RWPE1 (cell line): ENCODE data around the gene ADAMTS6.

Experiments used
- CTCF ChIA-PET: fragments of 350-600 bp; sonication (Branson Sonifier 250); formaldehyde crosslinking; extraction: SDS; loops from one replicate; lab custom pipeline; 2021; lab: Yijun Ruan, JAX
- POLR2A ChIA-PET: fragments of 400-600 bp; formaldehyde crosslinking; extraction: SDS; loops from one replicate; lab custom pipeline; 2020; ENCODE audit warnings: antibody characterized with exemption; ENCODE audit not compliant: low non-redundant PET; lab: Yijun Ruan, JAX
- DNase-seq: peaks from one replicate; pipeline ENCODE4 v3.0.0; 2012; ENCODE audit warnings: low spot score
- H3K27ac ChIP-seq: fragments of 450-650 bp; 2 replicates; pipeline ENCODE4 v1.5.1; 2017
- CTCF ChIP-seq: fragments of 450-650 bp; conservative IDR thresholded peaks from 2 replicates; pipeline ENCODE4 v1.5.1; 2017; ENCODE audit warnings: low read depth, mild to moderate bottlenecking

Gene ADAMTS6

GRCh38 chr5:65247594-65247993, 234.1 kb downstream of the ADAMTS6 start:
- ChIA-PET CTCF (no interaction called here), POLR2A (no interaction called here)
- H3K27ac ChIP-seq, result no peak overlapping the region
- TF ChIP-seq CTCF, result no peak
- DNase-seq, result no peak

- POLR2A ChIA-PET, result no interaction called here
- TF ChIP-seq CTCF, result no peak
Observed at GRCh38 chr5:65246741-65247140, 235.0 kb downstream of the ADAMTS6 start.

GRCh38 chr5:65244031-65244430, 237.7 kb downstream of the ADAMTS6 start:
- H3K27ac ChIP-seq, result no peak overlapping the region
- ChIA-PET POLR2A (no interaction called here), CTCF (interaction anchor here (0.7 to 0.8 kb wide), 3 partner anchors 9 to 90 kb away, joined by 3 read pairs; no protein-coding TSS in a partner anchor)
- no peak for DNase-seq
- TF ChIP-seq CTCF, result no peak

More at GRCh38 chr5:65246741-65247140, 235.0 kb downstream of the ADAMTS6 start:
- DNase-seq, result no peak
- CTCF ChIA-PET, result no interaction called here
- H3K27ac ChIP-seq, result no peak overlapping the region

- POLR2A ChIA-PET, result no interaction called here
- no peak for TF ChIP-seq CTCF
- no peak for DNase-seq
- CTCF ChIA-PET, result interaction anchor here (0.7 to 0.8 kb wide), 3 partner anchors 10 to 20 kb away, joined by 3 read pairs; no protein-coding TSS in a partner anchor
- no peak overlapping the region for H3K27ac ChIP-seq
Observed at GRCh38 chr5:65243161-65243560, 238.6 kb downstream of the ADAMTS6 start.

GRCh38 chr5:65229841-65230240, 251.9 kb downstream of the ADAMTS6 start:
- TF ChIP-seq CTCF, result no peak
- no peak overlapping the region for H3K27ac ChIP-seq
- DNase-seq, result no peak
- POLR2A ChIA-PET, result no interaction called here
- CTCF ChIA-PET, result no interaction called here

- peak; percentile 41 for TF ChIP-seq CTCF
- CTCF ChIA-PET, result interaction anchor here (0.6 to 1.3 kb wide), 2 partner anchors 14 to 25 kb away, joined by 5 to 6 read pairs; no protein-coding TSS in a partner anchor
- DNase-seq, result peak; percentile 35
- H3K27ac ChIP-seq, result no peak overlapping the region
- POLR2A ChIA-PET, result no interaction called here
Observed at GRCh38 chr5:65213921-65214525, 267.7 kb downstream of the ADAMTS6 start.
